Stimulated activated CD4-positive, alpha-beta T cell treated with anti-CD3 and anti-CD28 coated beads, Interleukin-1b, Interleukin-23, amount 100 ng/mL, for 1 hour (primary cell): ENCODE measurements around the gene COBL.

Source experiments
- DNase-seq, 2 donors: peaks; one replicate each; pipeline ENCODE4 v3.0.0-alpha.2; 2020; ENCODE audit warnings: low read depth in 2 of 2

Gene COBL

DNA sequence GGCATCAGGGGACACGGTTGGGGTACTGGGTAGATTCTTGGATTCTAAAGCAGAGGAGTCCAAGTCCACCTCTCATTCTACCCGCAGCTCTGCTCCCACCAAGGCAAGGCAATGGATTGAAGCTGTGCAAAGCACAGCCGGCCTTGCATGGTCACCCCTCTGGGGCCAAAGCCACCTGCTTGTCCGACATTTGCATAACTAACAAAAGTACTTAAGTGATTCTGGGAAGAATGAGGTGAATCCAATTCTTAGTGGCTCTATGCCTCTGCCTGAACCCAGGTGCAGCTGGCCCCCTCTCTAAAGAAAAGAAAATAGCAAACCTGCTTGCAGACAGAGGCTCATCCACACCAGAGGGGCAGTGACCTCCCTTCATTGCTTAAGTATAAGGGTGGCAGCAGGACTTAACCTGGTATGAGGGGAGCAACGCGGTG, 10.7 kb upstream of the COBL start:
- DNase-seq: no peak

- no peak for DNase-seq
These were observed 10.2 kb upstream of the COBL start for GRCh38 chr7:51326656-51327286.

DNA sequence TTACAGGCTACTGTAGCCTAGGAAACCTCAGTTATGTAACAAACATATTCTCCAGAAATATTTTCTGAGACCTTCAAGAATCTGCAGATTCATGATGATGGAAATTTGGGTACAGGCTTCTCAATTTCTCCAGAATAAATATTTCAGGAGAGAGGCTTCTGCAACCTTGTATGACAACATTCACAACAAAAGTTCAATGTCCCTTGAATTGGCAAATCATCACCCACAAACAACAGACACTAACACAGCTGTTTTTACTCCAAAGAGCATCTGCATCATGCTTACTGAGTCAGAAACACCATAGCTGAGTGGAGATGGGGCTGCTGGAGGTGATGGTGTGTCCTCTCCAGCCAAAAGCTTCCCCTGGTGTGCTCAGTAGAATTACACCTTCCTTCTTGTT, 9.3 kb upstream of the COBL start:
- no peak for DNase-seq

DNA sequence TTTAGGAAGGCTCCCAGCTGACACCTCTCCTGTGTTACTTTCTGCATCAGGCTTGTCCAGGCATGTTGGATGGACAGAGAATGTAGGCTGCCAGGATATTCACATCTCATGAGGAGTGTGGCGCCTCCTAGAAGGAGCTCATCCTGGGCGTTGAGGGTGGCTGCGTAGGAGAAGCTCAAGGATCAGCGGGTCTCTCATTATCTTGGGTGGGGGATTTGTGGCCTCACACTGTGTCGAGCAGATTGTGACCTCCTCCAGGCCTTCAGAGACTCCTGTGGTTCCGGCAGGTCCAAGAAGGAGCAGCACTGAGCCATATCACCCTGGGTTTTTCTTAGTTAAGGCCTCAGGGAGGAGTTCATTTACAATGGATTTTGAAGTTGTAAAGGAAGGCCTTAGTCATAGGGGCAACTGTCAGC, 8.7 kb upstream of the COBL start:
- DNase-seq: no peak

- no peak for DNase-seq
These were observed 7.7 kb upstream of the COBL start for GRCh38 chr7:51324206-51324898.

- DNase-seq: no peak
These were observed 5.4 kb upstream of the COBL start for GRCh38 chr7:51321961-51322515.

- no peak for DNase-seq
These were observed 2.4 kb upstream of the COBL start for GRCh38 chr7:51318886-51319579.

DNA sequence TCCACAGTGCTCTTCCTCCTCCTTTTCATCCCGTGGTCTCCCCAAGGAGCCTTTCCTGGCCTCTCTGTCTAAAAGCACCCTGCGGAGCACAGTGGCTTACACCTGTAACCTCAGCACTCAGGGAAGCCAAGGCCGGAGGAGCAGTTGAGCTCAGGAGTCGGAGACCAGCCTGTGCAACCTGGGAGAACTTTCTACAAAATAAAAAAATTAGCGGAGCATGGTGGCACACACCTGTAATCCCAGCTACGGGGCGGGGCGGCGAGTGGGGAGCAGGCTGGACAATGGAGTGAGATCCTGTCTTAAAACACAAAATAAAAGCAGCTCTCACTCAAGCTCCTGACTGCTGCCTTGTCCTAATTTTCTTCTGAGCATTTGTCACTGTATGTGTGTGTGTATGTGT, 1.4 kb upstream of the COBL start:
- DNase-seq: no peak

DNA sequence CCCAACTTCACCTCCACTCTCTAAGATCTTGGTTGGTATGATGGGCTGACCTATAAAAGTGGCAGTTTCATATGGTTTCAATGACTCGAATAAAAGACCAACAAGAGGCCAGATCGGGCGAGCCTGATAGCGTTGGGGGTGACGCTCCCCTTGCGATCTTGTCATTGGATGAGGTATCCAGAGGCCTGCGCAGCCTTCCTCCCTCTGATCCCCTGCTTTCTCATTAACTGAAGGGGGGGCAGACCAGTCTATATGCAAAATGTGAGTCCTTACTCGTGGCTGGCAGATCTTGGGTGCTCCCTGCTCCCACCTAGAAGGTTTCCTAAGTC, 937 bp upstream of the COBL start:
- no peak for DNase-seq

- DNase-seq: no peak
These were observed 345 bp downstream of the COBL start for GRCh38 chr7:51316262-51316665.

- DNase-seq: no peak
These were observed 982 bp downstream of the COBL start for GRCh38 chr7:51315393-51316261.

- no peak for DNase-seq
These were observed 1.9 kb downstream of the COBL start for GRCh38 chr7:51314726-51315125.

DNA sequence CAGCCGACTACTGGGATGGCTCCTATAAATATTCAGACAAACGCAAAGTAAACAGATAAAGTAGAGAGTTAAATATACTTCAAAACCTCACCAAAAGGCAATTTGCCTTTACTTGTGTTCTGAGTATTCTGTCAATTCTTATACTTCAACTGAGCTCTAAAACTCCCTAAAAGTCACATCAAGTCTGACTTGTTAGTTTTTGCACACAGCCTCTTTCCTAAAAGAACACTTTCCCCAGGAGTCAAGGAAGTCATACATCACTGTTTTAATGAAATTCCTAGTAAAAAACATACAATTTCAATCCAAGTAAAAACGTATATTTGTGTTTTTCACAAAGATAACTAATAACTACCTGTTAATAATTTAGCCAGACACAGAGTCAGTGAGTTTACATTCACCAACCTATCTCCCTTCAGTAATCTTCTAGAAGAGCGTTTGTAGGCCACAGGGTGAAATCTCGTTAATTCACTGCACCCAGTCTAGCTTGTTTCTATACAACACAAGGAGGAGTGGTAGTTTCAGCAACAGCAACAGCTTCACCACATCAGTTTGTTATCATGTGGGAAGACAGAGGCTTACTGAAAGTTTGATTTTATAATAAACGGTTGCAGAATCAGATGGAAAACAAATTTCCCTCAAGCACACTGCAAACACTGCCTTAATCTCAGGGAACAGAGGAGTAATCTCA, 2.7 kb downstream of the COBL start:
- no peak for DNase-seq

DNA sequence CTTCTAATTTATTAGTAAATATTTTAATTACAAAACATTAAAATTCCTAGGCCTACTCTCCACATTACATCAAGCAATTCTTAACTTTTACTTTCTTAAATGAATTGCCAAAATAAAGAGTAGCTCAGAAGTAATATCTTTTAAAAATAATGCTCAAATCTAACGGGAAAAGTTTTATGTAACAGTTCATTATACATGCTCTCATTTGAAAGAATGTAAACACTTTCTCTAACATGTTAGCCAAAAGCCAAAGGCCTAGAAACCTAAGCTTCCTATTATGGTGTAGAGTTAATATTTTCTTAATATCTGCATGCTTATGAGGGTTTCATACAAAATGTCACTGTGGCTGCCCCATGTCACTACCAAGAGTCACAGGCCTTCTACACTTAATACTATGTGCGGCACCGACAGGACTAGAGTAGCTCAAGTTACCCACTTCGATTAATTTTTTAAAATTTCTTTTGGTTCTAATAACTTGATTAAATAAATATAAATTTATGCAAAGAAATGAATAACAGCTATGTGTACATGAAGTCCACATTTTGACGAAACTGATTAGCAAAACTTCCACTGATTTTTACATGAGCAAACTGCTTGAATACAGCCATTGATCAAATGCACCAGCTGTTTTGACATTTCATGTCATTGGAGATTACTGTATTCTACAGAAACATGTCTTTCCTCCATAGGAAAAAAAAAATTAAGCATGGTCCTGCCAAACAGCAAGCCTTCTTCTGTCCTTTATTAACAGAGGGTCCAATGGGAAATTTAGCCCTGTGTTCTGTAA, 3.5 kb downstream of the COBL start:
- DNase-seq: no peak

GRCh38 chr7:51311166-51311565, 5.4 kb downstream of the COBL start:
- no peak for DNase-seq

DNA sequence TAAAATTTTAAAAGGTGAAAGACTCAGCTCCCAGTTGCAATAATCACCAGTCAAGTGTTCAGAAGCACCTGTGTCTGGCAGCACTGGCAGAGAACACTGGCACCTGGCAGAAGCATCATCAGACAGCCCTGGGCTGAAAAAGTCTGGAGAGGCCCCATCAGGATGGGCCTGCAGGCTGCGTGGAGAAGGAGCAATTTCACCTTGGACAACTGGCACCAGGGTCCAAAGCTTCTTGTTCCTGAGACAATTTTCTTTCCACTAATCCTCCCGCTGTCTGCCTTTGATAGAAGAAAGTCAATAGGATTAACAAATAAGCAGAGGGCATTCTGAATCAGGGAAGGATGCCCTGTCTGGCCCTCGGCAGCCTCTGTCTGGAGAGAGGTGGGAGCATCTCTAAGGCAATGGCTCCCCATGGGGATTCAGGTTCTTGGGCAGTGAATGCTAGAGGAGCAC, 6.5 kb downstream of the COBL start:
- no peak for DNase-seq

DNA sequence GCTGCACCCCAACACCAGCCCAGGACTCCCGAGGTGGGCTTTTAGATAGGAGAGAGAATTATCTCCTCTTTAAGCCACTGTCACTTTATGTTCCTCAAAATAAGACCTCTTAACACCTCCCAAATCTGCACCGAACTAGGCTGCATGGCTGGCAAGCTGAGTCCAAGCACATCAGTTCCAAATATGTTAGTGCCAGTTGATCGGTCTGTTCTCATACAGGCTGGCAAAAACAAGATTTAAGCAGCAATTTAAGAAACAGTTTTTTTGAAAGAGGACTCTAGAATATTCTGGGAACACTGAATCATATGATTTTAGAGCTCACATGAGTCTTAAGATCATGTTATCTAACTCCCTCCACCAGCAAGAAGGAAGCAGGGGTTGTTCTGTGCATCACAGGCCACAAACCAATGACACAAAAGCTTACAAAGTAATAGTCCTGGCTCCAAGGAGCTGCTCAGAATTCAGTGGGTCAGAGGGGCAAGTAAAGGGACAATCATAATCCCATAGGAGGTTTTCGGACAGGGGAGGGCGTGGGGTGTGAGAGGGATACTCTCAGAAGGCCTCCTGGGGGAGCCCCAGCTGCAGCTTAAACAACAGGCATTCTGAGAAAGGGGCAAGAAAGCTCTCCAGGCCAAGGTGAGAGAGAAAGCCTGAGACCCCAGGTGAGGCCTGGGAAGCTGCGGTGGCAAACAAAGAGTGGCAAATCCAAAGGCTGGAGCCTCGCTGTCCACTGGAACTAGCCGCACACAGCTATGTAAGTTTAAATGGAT, 7.1 kb downstream of the COBL start:
- DNase-seq: no peak

- no peak for DNase-seq
These were observed 7.9 kb downstream of the COBL start for GRCh38 chr7:51308696-51309095.

GRCh38 chr7:51308265-51308664, 8.3 kb downstream of the COBL start:
- DNase-seq: no peak
